Activated effector memory CD4-positive, alpha-beta T cell treated with Interleukin-2 at 50 U/mL for 16 hours (primary cell): ENCODE measurements around the gene TMEM100.
"Not testable (repeated sequence)": the region's sequence is repeated elsewhere in the genome, so short reads cannot be mapped to it uniquely, and the experiment has no call there.

Experiments
- DNase-seq: peaks from one replicate; pipeline ENCODE4 v3.0.0-alpha.2; 2020

Gene TMEM100

DNA sequence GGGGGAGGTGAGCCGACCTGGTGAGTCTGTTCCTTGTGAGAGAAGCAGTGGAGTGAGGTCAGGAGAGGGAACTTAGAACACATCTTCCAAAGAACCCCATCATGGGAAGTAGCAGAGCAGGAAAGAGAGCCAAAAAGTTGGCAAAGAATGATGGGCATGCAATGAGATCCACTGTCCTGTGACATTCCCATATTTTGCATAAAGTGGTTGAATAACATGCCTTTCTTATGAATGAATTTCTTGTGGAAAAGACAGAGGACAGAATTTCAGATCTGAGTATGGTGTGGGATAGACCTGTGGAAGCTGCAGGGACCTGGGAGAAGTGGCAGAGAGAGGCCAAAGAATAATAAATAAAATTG is 41.3 kb downstream of the TMEM100 start:
- DNase-seq, result no peak

GRCh38 chr17:55680686-55681341 is 41.9 kb downstream of the TMEM100 start:
- no peak for DNase-seq

GRCh38 chr17:55677446-55677845 is 45.2 kb downstream of the TMEM100 start:
- DNase-seq, result no peak

DNA sequence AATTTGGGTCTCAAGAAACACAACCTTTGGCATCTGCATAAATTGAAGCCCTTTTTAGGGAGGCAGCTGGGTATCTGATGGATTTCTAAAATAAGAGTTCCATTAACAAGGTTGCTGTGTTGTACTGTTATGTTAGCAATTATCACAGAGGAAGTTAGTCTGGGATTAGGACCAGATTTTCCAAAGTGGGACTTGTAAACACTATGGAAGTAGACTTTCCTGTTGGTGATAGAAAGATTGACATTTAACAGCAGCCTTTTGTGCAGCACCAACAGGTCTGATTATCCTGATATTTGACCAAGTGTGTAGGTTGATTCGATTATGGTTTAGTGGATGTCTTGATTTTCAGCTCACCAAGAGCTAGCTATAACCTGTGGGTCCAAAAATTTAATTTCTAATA is 46.4 kb downstream of the TMEM100 start:
- DNase-seq, result no peak

GRCh38 chr17:55673743-55674506 is 48.7 kb downstream of the TMEM100 start:
- DNase-seq, result no peak

DNA sequence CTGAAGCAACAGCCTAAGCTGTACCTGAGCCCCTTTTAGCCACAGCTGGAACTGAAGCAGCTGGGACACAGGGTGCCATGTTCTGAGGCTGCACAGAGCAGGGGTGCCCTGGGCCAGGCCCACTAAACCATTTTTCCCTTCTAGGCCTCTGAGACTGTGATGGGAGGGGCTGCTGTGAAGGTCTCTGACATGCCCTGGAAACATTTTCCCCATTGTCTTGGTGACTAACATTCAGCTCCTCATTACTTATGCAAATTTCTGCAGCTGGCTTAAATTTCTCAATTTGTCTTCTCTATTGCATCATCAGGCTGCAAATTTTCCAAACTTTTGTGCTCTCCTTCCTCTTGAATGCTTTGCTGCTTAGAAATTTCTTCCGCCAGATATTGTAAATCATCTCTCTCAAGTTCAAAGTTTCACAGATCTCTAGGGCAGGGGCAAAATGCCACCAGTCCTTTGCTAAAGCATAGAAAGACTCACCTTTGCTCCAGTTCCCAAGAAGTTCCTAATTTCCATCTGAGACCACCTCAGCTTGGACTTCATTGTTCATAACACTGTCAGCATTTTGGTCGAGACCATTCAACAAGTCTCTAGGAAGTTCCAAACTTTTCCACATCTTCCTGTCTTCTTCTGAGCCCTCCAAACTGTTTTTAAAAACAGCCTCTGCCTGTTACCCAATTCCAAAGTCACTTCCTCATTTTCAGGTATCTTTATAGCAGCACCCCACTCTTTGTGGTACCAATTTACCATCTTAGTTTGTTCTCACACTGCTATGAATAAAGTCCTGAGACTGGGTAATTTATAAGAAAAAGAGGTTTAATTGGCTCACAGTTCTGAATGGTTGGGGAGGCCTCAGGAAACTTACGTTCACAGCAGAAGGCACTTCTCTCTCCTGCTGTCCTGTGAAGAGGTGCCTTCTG is 49.8 kb downstream of the TMEM100 start:
- DNase-seq, result no peak

DNA sequence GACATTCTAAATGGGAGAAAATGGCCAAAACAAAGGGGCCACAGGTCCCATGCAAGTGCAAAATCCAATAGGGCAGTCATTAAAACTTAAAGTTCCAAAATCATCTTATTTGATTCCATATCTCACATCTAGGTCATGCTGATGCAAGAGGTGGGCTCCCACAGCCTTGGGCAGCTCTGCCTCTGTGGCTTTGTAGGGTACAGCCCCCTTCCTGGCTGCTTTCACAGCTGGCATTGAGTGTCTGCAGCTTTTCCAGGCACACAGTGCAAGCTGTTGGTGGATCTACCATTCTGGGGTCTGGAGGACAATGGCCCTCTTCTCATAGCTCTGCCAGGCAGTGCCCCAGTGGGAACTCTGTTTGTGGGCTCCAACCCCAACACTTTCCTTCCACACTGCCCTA is 50.7 kb downstream of the TMEM100 start:
- not testable (repeated sequence) for DNase-seq
